T-helper 2 cell treated with Interferon-gamma antibody and Interleukin-4, amounts not matched to agents 5 μg/mL and 100 μg/mL, for 36 hours (primary cell): ENCODE data around the gene ZMYND11.

Experiments
- DNase-seq: peaks from one replicate; pipeline ENCODE4 v3.0.0; 2021; ENCODE audit warnings: low spot score
- H3K27ac Mint-ChIP-seq: one replicate; pipeline ENCODE4 v1.8.0; 2021; ENCODE audit warnings: mild to moderate bottlenecking, mixed read lengths
- H3K27me3 Mint-ChIP-seq: one replicate; pipeline ENCODE4 v1.8.0; 2021; ENCODE audit warnings: low read depth, mixed read lengths
- H3K36me3 Mint-ChIP-seq: one replicate; pipeline ENCODE4 v1.8.0; 2021; ENCODE audit warnings: low read depth, mixed read lengths
- H3K4me1 Mint-ChIP-seq: one replicate; pipeline ENCODE4 v1.8.0; 2021; ENCODE audit warnings: low read depth, mixed read lengths
- H3K4me3 Mint-ChIP-seq: one replicate; pipeline ENCODE4 v1.8.0; 2022; ENCODE audit warnings: mild to moderate bottlenecking, moderate library complexity, mixed read lengths
- H3K9me3 Mint-ChIP-seq: one replicate; pipeline ENCODE4 v1.8.0; 2021; ENCODE audit warnings: mixed read lengths

ZMYND11 gene

DNA sequence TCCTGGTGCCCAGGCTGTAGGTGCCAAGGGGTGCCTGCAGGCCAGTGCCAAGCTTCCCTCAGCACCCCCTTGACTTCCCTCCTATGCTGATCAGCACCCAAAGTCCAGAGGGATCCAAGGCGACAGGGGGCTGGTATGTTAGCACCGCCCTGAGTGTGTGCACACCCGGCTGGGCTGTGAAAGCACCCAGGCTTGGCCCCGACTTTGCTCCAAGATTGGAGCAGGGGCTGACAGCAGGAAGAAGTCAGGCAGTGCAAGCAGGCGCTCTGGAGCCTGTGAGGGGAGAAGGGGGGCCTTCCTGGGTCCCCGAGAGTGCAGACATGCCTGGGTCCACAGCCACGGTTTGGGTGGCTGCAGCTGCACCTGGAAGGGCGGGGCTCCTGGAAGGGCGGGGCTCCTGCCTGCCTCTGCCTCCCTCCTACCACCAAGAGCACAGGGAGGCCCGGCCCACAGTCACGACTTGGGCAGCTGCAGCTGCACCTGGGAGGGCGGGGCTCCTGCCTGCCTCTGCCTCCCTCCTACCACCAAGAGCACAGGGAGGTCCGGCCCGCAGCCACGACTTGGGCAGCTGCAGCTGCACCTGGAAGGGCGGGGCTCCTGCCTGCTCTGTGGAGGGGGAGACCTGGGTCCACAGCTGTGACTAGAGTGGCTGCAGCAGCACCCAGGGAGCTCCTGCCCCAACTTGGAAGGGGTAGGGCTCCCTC is 30.2 kb upstream of the ZMYND11 start:
- Mint-ChIP-seq H3K9me3 (peaks cover 3% of the 10 kb centered on the region), H3K4me1 (no peaks in the 10 kb centered on the region), H3K36me3 (no peaks in the 10 kb centered on the region), H3K27me3 (no peaks in the 10 kb centered on the region), H3K27ac (no peak overlapping the region), H3K4me3 (no peak overlapping the region)
- DNase-seq: no peak

DNA sequence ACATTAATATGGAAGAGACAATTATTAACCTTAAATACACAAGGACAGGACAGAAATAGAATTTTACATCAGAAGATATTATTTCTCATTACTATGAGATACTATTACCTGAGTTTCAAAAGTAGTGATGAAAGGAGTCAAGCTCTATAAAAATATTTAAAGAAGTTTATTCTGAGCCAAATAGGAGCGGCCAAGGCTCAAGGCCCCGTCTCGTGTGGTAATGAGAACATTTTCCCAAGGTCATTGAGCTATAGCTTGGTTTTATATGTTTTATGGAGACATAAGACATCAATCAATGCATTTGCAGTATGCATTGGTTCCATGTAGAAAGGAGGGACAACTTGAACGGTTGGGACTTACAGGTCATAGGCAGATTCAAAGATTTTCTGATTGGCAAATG is 29.4 kb upstream of the ZMYND11 start:
- Mint-ChIP-seq H3K36me3 (no peaks in the 10 kb centered on the region), H3K27ac (no peak overlapping the region), H3K4me3 (no peak overlapping the region), H3K4me1 (no peaks in the 10 kb centered on the region), H3K9me3 (peaks cover 3% of the 10 kb centered on the region), H3K27me3 (no peaks in the 10 kb centered on the region)
- no peak for DNase-seq

DNA sequence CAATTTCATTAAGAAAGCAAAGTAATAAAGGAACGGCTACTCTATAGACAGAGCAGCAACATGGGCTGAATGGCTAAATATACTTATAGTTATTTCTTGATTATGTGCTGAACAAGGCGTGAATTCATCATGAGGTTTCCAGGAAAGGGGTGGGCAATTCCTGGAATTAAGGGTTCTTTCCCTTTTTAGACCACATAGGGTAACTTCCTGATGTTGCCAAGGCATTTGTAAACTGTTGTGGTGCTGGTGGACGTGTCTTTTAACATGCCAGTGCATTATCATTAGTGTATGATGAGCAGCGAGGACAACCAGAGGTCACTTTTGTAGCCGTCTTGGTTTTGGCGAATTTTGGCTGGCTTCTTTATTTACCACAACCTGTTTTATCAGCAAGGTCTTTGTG is 28.5 kb upstream of the ZMYND11 start:
- no peak overlapping the region for H3K27ac Mint-ChIP-seq
- no peaks in the 10 kb centered on the region for H3K27me3 Mint-ChIP-seq
- H3K36me3 Mint-ChIP-seq: no peaks in the 10 kb centered on the region
- no peaks in the 10 kb centered on the region for H3K4me1 Mint-ChIP-seq
- DNase-seq: peak; percentile 14
- no peak overlapping the region for H3K4me3 Mint-ChIP-seq
- peaks cover 3% of the 10 kb centered on the region for H3K9me3 Mint-ChIP-seq

DNA sequence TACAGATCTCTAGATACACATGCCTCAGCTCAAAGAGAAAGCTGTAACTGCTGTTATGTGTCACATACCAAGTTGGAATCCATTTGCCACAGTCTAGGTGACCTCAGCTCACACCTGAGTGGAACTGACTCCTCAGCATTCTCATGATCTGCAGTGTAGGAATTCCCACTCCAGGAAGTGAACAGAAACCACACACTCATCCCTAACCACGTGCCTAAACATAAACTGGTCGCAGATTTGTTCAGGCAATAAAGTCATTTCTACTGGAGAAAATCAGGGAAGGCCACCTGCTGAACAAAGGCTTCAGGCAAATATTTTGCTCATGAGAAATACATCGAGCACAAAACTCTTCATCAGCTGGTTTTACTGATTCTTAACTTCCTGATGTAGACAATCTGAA is 23.0 kb upstream of the ZMYND11 start:
- no peak overlapping the region for H3K4me3 Mint-ChIP-seq
- no peak for DNase-seq
- no peak overlapping the region for H3K27ac Mint-ChIP-seq
- H3K9me3 Mint-ChIP-seq: peaks cover 4% of the 10 kb centered on the region
- H3K36me3 Mint-ChIP-seq: no peaks in the 10 kb centered on the region
- H3K4me1 Mint-ChIP-seq: no peaks in the 10 kb centered on the region
- H3K27me3 Mint-ChIP-seq: peaks cover 7% of the 10 kb centered on the region

DNA sequence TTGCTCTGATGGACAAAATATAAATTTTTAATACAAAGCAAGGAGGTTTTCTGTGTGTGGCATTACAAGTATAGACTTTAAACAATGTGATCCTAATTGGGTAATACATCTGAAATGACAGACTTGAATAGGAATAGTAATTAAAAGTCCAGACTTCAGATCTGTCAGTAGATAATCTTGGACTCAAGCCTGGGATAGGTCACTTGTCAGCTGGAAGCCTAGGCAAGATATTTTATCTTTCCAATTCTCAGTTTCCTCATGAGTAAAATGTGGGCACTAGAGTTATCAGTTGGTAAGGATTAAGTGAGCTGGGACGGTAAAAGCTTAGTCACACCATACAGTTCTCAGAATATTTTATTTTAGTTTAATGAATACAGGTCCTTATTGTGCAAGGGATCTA is 10.4 kb upstream of the ZMYND11 start:
- Mint-ChIP-seq H3K36me3 (no peaks in the 10 kb centered on the region), H3K27me3 (peaks cover 30% of the 10 kb centered on the region), H3K9me3 (no peaks in the 10 kb centered on the region), H3K4me3 (no peak overlapping the region), H3K4me1 (peaks cover 16% of the 10 kb centered on the region), H3K27ac (no peak overlapping the region)
- DNase-seq: no peak

DNA sequence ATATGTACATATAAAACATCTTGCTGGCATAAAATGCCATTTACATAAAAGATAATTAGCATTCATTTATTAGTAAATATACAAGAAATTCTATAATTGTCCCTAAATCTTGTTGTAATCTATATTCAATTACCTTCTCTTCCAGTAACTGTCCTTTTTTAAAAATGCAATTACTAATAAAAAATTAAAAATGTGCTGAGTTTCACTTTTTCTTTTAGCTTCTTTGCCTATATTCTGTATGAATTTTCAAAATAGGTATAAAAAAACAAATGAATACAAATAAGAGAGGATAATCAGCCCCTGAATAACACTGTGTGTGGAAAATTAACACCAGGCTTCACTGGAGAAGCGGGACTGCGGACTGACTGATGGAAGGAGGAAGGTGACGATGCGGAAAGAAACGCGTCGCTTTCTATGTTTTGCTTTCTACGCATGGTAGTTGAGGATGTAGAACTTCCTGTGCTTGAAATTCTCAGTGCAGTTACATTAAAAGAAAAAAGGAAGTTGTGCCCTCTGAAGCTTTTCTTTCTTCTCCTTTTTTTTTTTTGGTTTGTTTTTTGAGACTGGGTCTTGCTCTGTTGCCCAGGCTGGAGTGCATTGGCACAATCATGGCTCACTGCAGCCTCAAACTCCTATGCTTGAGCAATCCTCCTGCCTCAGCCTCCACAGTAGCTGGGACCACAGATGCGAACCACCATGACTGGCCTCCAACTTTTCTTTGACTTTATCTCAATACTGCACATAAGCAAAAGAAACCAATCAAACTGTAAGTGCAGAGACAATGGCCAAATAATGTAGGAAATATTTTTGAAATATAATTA is 7.4 kb upstream of the ZMYND11 start:
- peak overlapping the region; percentile 81 for H3K4me3 Mint-ChIP-seq
- peaks cover 2% of the 10 kb centered on the region for H3K36me3 Mint-ChIP-seq
- H3K9me3 Mint-ChIP-seq: no peaks in the 10 kb centered on the region
- peak overlapping the region; percentile 81 for H3K27ac Mint-ChIP-seq
- H3K27me3 Mint-ChIP-seq: peaks cover 12% of the 10 kb centered on the region
- H3K4me1 Mint-ChIP-seq: peaks cover 21% of the 10 kb centered on the region
- DNase-seq: no peak

DNA sequence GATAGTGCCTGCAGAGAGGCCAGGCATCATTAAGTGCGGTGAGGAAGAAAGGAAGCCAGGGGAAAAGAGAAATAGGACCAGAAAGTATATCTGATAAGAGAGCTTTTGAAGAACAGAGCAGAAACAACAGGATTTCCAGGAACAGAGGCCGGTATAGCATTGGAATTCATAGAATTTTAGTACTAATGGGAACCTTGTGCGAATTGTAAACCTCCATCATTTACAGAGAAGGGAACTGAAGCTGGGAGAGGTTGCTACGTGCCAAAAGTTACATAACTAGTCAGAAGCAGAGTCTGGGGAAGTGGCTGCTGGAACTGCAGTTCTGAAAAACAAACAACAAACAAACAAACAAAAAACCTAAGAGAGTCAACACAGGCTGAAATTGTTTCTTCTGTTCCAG is 5.4 kb upstream of the ZMYND11 start:
- H3K4me1 Mint-ChIP-seq: peaks cover 34% of the 10 kb centered on the region
- peaks cover 6% of the 10 kb centered on the region for H3K27me3 Mint-ChIP-seq
- no peak for DNase-seq
- peaks cover 2% of the 10 kb centered on the region for H3K36me3 Mint-ChIP-seq
- H3K4me3 Mint-ChIP-seq: no peak overlapping the region
- no peak overlapping the region for H3K27ac Mint-ChIP-seq
- H3K9me3 Mint-ChIP-seq: no peaks in the 10 kb centered on the region

DNA sequence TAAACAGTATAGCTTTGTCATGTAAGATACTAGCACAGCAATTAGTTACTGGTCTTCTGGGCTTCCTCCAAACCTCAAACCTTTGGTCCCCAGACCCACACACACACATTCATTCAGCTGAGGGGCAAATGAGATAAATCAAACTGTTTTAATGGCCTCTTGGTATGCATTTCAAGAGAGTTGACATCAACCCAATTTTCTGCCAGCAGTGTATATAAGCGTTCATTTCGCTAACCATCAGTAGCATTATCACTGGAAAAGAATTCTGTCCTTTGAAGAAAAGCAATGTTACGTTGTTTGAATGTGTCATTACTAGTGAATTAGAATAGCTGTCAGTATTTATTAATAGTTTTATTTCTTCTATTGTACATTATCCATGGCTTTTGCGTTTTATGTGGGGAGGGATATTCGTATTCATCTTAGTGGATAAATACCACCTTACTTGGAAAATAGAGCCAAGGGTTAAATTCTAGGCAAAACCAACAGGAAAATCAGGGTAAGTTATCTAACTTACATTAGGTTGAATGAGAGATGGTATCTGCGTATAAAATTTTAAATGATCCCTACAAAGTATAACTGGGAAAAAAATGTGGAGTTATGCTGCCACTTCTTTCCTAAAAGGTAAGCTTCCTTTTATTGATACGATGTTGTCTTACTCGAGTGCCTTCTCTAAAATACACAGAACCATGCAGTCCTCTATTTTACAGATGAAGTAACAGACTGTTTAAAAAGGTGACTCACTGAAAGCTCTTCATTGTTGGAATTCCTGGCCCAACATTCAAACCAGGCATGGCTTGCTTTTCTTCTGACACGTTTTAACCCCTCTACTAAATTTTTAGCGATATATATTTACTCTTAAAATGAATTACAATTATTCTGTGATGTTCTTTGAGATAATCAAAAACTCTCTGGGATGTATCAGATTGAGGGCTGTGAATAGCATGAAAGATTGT is 2.0 kb upstream of the ZMYND11 start:
- peak overlapping the region; percentile 84 for H3K4me3 Mint-ChIP-seq
- peaks cover 2% of the 10 kb centered on the region for H3K36me3 Mint-ChIP-seq
- H3K27ac Mint-ChIP-seq: no peak overlapping the region
- peaks cover 2% of the 10 kb centered on the region for H3K27me3 Mint-ChIP-seq
- no peaks in the 10 kb centered on the region for H3K9me3 Mint-ChIP-seq
- peaks cover 36% of the 10 kb centered on the region for H3K4me1 Mint-ChIP-seq
- no peak for DNase-seq

DNA sequence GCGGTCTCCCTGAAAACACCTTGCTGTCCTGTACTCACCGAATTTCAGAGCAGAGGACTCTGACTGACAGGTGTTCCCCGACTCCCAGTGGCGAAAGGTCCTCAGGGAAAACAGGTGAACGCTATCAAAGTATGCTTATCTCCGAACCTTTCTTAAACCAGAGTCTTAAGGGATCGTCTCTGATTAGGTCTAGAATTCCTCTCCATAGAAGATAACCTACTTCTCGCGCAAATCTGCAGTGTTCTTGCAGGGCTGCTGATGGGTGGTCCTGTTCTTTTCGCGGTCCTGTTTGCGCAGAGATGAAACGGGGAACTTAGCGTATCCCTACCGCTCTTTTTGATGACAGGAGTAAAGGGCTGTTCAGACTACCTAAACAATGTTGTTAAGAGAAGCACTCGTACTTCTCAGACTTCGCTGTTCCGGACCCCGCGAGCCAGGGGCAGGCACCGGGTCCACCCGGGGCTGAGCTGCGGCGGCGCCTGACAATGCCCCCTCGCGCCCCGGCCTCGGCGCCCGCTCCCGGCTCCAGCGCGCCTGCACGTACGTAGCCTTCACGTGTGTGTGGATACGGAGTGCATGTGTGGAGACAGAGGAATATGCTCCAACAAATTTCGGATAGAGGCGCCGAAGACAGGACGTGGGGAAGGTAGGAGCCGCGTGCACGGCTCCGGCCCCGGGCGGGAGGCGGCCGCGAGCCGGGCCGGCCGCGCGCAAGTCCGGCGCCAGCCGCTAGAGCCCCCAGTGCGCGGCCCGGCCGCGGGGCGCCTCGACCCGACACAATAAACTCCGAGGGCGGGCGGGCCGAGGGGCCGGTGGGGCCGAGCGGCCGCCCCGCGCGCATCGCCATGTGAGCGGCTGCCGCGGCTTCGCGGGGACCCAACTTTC is 766 bp upstream of the ZMYND11 start:
- peaks cover 35% of the 10 kb centered on the region for H3K4me1 Mint-ChIP-seq
- peak overlapping the region; percentile 75 for H3K27ac Mint-ChIP-seq
- peaks cover 2% of the 10 kb centered on the region for H3K36me3 Mint-ChIP-seq
- H3K27me3 Mint-ChIP-seq: peaks cover 2% of the 10 kb centered on the region
- H3K4me3 Mint-ChIP-seq: peak overlapping the region; percentile 84
- H3K9me3 Mint-ChIP-seq: no peaks in the 10 kb centered on the region
- DNase-seq: peak; percentile 30

DNA sequence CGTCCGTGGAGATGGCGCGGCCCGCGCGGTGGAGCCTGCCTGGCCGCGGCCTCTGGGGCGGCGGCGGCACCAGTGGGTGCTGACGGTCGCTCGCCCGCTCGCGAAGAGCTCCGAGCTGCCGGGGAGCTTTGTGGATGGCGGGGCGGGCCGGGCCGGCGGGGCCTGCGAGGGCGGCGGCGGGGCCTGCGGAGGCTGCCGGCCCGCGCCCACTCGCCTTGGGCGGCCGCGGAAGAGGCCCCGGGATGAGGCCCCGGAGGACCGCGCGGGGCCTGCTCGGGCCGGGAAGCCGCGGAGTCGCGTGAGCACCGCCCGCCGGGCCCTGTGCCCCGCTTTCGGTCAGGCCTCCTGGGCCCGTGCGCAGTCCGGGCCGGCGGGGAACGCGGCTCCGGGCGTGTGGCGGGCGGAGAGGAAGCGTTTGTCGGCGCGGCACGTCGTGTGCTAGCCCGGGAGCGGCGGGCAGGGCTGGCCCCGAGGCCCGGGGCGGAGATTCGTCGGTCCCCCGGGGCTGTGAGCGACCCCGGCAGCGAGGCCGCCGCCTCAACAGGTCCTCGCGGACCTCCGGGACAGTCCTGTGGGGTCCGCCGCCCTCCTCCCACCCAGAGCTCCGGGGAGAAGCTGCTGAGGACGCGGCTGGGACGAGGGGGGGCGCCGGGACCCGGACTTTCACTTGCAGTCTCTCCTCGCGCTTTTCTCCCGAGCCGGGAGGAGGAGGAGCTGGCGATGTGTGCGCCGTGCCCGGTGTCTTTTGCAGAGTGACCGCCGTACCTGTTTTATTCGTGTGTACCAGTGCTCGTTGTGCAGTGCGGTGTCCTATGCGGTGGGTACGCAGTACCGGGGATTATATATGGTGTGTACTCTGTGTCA is 578 bp downstream of the ZMYND11 start:
- Mint-ChIP-seq H3K36me3 (no peaks in the 10 kb centered on the region), H3K27ac (peak overlapping the region; percentile 87), H3K4me3 (peak overlapping the region; percentile 91), H3K4me1 (peaks cover 30% of the 10 kb centered on the region), H3K27me3 (peaks cover 2% of the 10 kb centered on the region), H3K9me3 (no peaks in the 10 kb centered on the region)
- DNase-seq: peak; percentile 58

DNA sequence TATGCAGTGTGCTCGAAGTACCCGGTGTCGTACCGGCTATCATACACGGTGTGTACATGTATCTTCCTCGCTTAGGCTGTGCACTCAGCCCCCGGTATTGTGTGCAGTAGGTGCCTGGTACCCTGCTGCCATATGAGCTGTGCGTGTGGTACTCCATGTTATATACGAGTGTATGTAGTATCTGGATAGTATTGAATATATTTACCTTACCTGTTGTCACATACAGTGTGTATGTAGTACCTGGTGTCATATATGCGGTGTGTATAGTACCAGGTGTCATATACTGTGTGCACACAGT is 1.2 kb downstream of the ZMYND11 start:
- DNase-seq: no peak
- H3K4me3 Mint-ChIP-seq: peak overlapping the region; percentile 91
- H3K27ac Mint-ChIP-seq: peak overlapping the region; percentile 87
- no peaks in the 10 kb centered on the region for H3K9me3 Mint-ChIP-seq
- peaks cover 2% of the 10 kb centered on the region for H3K27me3 Mint-ChIP-seq
- no peaks in the 10 kb centered on the region for H3K36me3 Mint-ChIP-seq
- peaks cover 31% of the 10 kb centered on the region for H3K4me1 Mint-ChIP-seq

DNA sequence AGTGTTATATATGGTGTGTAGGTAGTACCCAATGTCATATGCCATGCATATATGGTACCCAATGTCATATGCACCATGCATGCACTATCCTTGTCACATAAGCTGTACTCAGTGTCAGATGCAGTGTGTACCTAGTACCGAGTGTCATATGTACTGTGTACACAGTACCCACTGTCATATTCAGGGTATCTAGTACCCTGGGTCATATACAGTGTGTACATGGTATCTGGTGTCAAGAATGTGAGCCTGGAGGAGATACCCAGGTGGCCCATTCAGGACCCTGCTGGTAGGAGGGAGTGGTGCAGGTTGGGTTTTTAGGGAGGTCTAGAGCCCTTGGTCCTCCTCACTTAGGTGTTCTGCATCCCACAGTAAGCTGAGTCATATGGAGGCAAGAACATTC is 1.8 kb downstream of the ZMYND11 start:
- peaks cover 31% of the 10 kb centered on the region for H3K4me1 Mint-ChIP-seq

More for the DNA sequence above, 1.8 kb downstream of the ZMYND11 start:
- Mint-ChIP-seq H3K27ac (no peak overlapping the region), H3K36me3 (no peaks in the 10 kb centered on the region), H3K9me3 (no peaks in the 10 kb centered on the region), H3K4me3 (peak overlapping the region; percentile 91), H3K27me3 (peaks cover 2% of the 10 kb centered on the region)
- peak; percentile 27 for DNase-seq
